ENCODE results near the gene CTNND2. TPM values are rescaled to one million over a fixed set of nuclear protein-coding genes. Genes with fewer than 3 reads are reported as not detected.
"Not testable (repeated sequence)": the region's sequence is repeated elsewhere in the genome, so short reads cannot be mapped to it uniquely, and the experiment has no call there.

The CTNND2 gene
- total RNA-seq, 1 donor from 2014 or later = 5.4 TPM

DNA sequence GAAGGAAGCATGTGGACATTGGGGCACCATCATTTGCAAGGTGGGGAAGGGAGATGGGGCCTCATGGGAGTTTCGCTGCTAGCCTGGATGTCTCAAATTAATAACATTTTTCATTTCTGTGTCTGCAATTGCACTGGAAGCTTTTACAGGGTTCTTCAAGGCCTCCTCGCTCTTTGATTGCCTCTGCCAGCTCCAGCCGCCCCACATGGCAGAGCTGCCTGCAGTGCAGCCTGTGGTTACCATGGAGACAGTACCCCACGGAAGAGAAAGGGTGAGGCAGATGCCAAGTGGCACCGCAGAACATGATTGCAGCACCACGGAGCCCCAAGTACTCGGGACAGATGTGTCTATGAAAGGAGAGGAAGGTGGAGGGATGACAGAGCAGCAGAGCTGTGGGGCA, 25.4 kb downstream of the CTNND2 start:
- intact Hi-C loops (cut with micrococcal nuclease) = no loop called here
- DNase-seq (no peak), ATAC-seq (no peak)

DNA sequence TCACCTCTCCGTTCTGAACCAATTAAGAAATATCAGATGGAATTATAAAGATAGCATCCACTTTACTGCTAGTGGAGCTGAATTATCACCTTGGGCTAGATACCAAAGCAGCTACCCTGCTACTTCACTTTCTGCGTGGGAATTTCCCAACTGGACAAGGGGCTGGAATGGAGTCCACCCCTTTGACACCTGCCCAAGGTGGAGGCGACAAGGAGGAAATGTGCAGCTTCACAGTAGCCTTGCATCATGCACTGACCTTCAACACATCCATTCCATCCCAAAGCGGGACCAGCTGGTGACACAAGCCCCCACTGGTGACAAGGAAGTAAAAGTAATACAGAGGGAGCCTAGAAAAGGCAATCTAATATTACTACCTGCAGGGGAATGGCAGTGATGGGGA, 30.7 kb downstream of the CTNND2 start:
- ATAC-seq (no peak), DNase-seq (no peak)
- intact Hi-C loops (cut with micrococcal nuclease) = no loop called here

DNA sequence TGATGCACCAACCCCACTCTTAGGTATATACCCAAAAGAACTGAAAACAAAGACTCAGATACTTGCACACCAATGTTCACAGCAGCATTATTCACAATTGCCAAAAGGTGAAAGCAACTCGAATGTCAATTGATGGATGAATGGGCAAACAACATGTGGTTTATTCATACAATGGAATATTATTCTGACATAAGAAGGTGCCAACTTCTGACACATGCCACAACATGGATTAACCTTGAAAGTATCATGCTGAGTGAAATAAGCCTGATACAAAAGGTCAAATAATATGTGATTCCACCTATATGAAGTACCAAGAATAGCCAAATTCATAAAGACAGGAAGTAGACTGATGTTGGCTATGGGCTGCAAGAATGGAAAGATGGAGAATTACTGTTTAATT, 35.0 kb downstream of the CTNND2 start:
- ATAC-seq (no peak), DNase-seq (no peak)
- intact Hi-C loops (cut with micrococcal nuclease) = no loop called here

GRCh38 chr5:11863911-11864310, 40.3 kb downstream of the CTNND2 start:
- DNase-seq (no peak), ATAC-seq (no peak)
- intact Hi-C loops (cut with micrococcal nuclease) = no loop called here

DNA sequence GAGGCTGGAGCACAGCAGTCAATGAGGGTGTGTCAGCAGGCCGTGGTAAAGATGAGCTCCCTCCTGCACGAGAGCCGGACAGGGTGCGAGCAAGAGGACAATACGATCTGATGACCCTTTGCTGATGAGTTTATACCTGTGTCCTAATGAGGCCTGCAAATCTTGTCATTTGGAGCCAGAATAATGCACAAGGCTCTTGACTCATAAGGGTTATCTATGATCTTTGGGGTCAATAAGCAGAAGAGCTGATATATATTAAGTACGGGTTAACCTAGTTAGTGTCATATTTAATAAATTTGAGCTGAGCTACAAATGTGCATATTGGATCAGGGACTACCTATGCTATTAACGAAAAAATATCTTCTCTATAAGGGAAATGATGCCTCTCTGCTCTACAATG, 46.9 kb downstream of the CTNND2 start:
- ATAC-seq (no peak), DNase-seq (no peak)
- intact Hi-C loops (cut with micrococcal nuclease) = no loop called here

GRCh38 chr5:11854936-11855335, 49.3 kb downstream of the CTNND2 start:
- intact Hi-C loops (cut with micrococcal nuclease) = no loop called here
- DNase-seq (no peak), ATAC-seq (no peak)

GRCh38 chr5:11853796-11854195, 50.5 kb downstream of the CTNND2 start:
- DNase-seq (no peak), ATAC-seq (no peak)
- intact Hi-C loops (cut with micrococcal nuclease) = no loop called here

GRCh38 chr5:11853140-11853539, 51.1 kb downstream of the CTNND2 start:
- no peak for DNase-seq
- intact Hi-C loops (cut with micrococcal nuclease) = no loop called here

GRCh38 chr5:11852717-11853087, 51.5 kb downstream of the CTNND2 start:
- DNase-seq (no peak), ATAC-seq (no peak)
- intact Hi-C loops (cut with micrococcal nuclease) = no loop called here

More at GRCh38 chr5:11853140-11853539, 51.1 kb downstream of the CTNND2 start:
- no peak for ATAC-seq

- intact Hi-C loops (cut with micrococcal nuclease) = no loop called here
- ATAC-seq = no peak
- no peak for DNase-seq
Measured at GRCh38 chr5:11851965-11852716, 52.1 kb downstream of the CTNND2 start.

DNA sequence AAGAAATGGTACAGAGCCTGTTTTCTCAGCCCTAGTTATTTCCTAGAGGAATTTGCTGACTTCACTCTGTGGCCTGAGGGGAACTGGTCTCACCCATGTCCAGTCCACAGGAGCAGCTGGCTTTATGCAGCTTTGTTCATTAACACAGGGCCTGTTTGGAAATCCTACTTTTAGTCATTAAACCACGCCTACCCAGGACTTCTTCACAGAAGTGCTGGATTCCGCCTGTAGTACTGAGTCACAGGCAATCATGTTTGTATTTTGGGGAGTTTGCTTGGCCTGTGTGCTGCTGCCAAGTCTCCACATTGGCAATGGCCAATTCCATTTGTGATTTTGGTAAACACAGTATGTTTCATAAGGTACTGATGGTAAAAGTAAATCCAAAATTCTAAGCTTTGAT, 52.8 kb downstream of the CTNND2 start:
- intact Hi-C loops (cut with micrococcal nuclease) = no loop called here
- DNase-seq (no peak), ATAC-seq (no peak)

- intact Hi-C loops (cut with micrococcal nuclease); ATAC-seq: not testable (repeated sequence)
Measured at GRCh38 chr5:11828566-11828965, 75.7 kb downstream of the CTNND2 start.

GRCh38 chr5:11822598-11822997, 81.6 kb downstream of the CTNND2 start:
- intact Hi-C loops (cut with micrococcal nuclease) = no loop called here
- no peak for DNase-seq
- ATAC-seq = no peak

More at GRCh38 chr5:11828566-11828965, 75.7 kb downstream of the CTNND2 start:
- DNase-seq = not testable (repeated sequence)

DNA sequence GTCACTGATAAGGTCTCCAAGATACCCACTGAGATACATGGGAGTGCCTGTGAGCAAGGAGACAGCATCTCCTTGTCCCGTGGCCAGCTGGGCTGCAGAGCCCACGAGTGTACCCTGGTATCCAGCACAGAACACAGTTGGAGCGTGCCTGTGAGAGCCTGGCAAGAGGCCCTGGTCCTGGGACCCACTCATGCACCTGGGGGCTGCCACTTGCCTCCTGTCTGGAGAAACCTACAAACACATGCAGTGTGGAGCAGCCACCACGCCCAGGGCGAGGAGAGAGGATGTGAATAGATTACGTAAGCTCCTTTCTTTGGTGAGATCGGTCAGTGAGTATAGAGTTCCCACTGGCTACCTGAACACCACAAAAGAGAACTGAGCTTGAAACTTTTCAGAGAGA, 88.3 kb downstream of the CTNND2 start:
- intact Hi-C loops (cut with micrococcal nuclease) = no loop called here
- ATAC-seq (no peak), DNase-seq (no peak)

DNA sequence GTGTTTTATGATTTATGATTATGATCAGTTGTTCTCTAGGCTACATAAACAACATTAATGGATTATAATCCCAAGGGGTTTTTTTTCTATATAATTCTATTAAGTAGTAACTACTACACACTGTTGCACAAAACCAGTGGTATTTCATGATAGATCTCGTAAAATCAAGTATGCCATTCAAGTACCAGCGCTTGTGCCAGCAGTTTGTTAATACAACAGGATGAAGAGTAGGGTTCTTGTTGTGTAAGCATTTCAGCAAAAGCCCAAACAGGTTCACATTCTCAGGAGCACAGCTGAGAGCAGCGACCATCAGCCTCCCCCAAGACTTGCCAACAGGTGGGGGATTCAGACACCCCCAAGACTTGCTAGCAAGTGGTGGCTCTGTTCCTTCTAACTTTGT, 88.8 kb downstream of the CTNND2 start:
- ATAC-seq (no peak), DNase-seq (no peak)
- intact Hi-C loops (cut with micrococcal nuclease) = no loop called here

- intact Hi-C loops (cut with micrococcal nuclease) = no loop called here
- ATAC-seq = no peak
Measured at GRCh38 chr5:11814373-11814772, 89.9 kb downstream of the CTNND2 start.

GRCh38 chr5:11809407-11809806, 94.8 kb downstream of the CTNND2 start:
- intact Hi-C loops (cut with micrococcal nuclease) = no loop called here
- ATAC-seq = no peak
- DNase-seq = no peak

More at GRCh38 chr5:11814373-11814772, 89.9 kb downstream of the CTNND2 start:
- no peak for DNase-seq

- intact Hi-C loops (cut with micrococcal nuclease) = no loop called here
- no peak for DNase-seq
- ATAC-seq = no peak
Measured at GRCh38 chr5:11803436-11803835, 100.8 kb downstream of the CTNND2 start.

- ATAC-seq = no peak
- no peak for DNase-seq
- intact Hi-C loops (cut with micrococcal nuclease) = no loop called here
Measured at GRCh38 chr5:11801061-11801460, 103.2 kb downstream of the CTNND2 start.

GRCh38 chr5:11797132-11797531, 107.1 kb downstream of the CTNND2 start:
- ATAC-seq (no peak), DNase-seq (no peak)
- intact Hi-C loops (cut with micrococcal nuclease) = no loop called here

DNA sequence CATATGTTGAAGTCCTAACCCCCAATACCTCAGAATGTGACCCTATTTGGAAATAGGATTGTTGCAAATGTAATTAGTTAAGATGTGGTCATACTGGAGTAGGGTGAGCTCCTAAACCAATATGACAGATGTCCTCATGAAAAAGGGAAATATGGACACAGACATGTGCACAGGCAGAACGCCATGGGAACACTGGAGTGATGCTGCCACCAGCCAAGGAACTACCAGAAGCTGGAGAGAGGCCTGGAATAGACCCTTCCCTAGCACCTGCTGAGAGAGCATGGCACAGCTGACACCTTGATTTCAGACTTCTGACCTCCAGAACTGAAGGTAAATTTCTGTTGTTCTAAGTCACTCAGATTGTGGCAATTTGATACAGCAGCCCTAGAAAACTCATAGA, 110.8 kb downstream of the CTNND2 start:
- DNase-seq (no peak), ATAC-seq (no peak)
- intact Hi-C loops (cut with micrococcal nuclease) = no loop called here

Data from left ventricle myocardium superior (tissue), 1 donor.